SK-N-MC (cell line): ENCODE measurements around the gene NDOR1.

Experiments used
- DNase-seq: peaks from one replicate; pipeline ENCODE4 v3.0.0-alpha.2; 2011; ENCODE audit warnings: low read depth, low spot score
- H3K27ac ChIP-seq: fragments of 200-600 bp; sonication (generic); 2 replicates; pipeline ENCODE4 v1.5.1; 2016; ENCODE audit warnings: mixed run types
- H3K36me3 ChIP-seq: fragments of 200-600 bp; sonication (generic); 2 replicates; pipeline ENCODE4 v1.6.1; 2017; ENCODE audit warnings: antibody characterized with exemption, low read length, mixed read lengths; ENCODE audit not compliant: insufficient read depth
- H3K4me3 ChIP-seq: fragments of 200-600 bp; sonication (generic); 2 replicates; pipeline ENCODE4 v1.5.1; 2016
- H3K9ac ChIP-seq: fragments of 200-600 bp; sonication (generic); 2 replicates; pipeline ENCODE4 v1.8.0; 2017; ENCODE audit warnings: mixed run types, mixed read lengths; ENCODE audit not compliant: insufficient read length
- H3K9me3 ChIP-seq: fragments of 200-600 bp; sonication (generic); 2 replicates; pipeline ENCODE4 v1.6.1; 2017; ENCODE audit warnings: low read depth, mild to moderate bottlenecking, antibody characterized with exemption, low read length, moderate library complexity, mixed read lengths
- EZH2 ChIP-seq: fragments of 200-600 bp; sonication (generic); IDR thresholded peaks from one replicate; pipeline ENCODE4 v1.6.1; 2017; ENCODE audit warnings: antibody characterized with exemption
- FOXP2 ChIP-seq: optimal IDR thresholded peaks from 2 replicates; pipeline ENCODE3; 2011; ENCODE audit warnings: mild to moderate bottlenecking, moderate library complexity; ENCODE audit not compliant: insufficient read depth; ENCODE audit errors: extremely low read length, control extremely low read depth
- POLR2AphosphoS5 ChIP-seq: IDR thresholded peaks from 2 replicates; pipeline ENCODE4 v1.6.1; 2012; ENCODE audit warnings: mild to moderate bottlenecking, low read depth, low read length, borderline replicate concordance

The NDOR1 gene

GRCh38 chr9:137245450-137246421 lies 40.2 kb downstream of the NDOR1 start:
- Histone ChIP-seq H3K4me3 (no peak overlapping the region), H3K36me3 (peaks cover 21% of the 10 kb centered on the region), H3K9ac (no peak overlapping the region), H3K9me3 (no peaks in the 10 kb centered on the region), H3K27ac (no peak overlapping the region)
- DNase-seq, result no peak
- TF ChIP-seq EZH2 (no peak), FOXP2 (no peak), POLR2AphosphoS5 (no peak)

GRCh38 chr9:137247135-137247915 lies 41.8 kb downstream of the NDOR1 start:
- H3K27ac ChIP-seq, result no peak overlapping the region
- peaks cover 14% of the 10 kb centered on the region for H3K36me3 ChIP-seq
- no peak overlapping the region for H3K4me3 ChIP-seq
- TF ChIP-seq POLR2AphosphoS5, result no peak
- no peak for TF ChIP-seq FOXP2
- no peak overlapping the region for H3K9ac ChIP-seq
- no peak for DNase-seq
- H3K9me3 ChIP-seq, result no peaks in the 10 kb centered on the region

- Histone ChIP-seq H3K9ac (no peak overlapping the region), H3K9me3 (no peaks in the 10 kb centered on the region), H3K27ac (no peak overlapping the region), H3K4me3 (no peak overlapping the region), H3K36me3 (peaks cover 9% of the 10 kb centered on the region)
- DNase-seq, result no peak
- TF ChIP-seq FOXP2 (no peak), EZH2 (no peak), POLR2AphosphoS5 (no peak)
Measured at GRCh38 chr9:137247916-137248175, 42.3 kb downstream of the NDOR1 start.

GRCh38 chr9:137250329-137251193 lies 45.1 kb downstream of the NDOR1 start:
- no peak for DNase-seq
- Histone ChIP-seq H3K4me3 (no peak overlapping the region), H3K27ac (no peak overlapping the region), H3K9me3 (no peaks in the 10 kb centered on the region), H3K36me3 (no peaks in the 10 kb centered on the region), H3K9ac (no peak overlapping the region)
- TF ChIP-seq POLR2AphosphoS5, result no peak

- no peak within 1 kb of the TSS for H3K4me3 ChIP-seq
- H3K9me3 ChIP-seq, result no peaks in the 10 kb centered on the region
- H3K36me3 ChIP-seq, result peaks cover under 1% of the 10 kb centered on the region; the same call in 1 of the 2 replicates
- H3K9ac ChIP-seq, result no peak within 1 kb of the TSS
- DNase-seq, result no peak
- no peak within 1 kb of the TSS for H3K27ac ChIP-seq
- TF ChIP-seq FOXP2 (no peak), POLR2AphosphoS5 (no peak), EZH2 (no peak)
Measured at GRCh38 chr9:137251194-137251461, 45.6 kb downstream of the NDOR1 start, which contains the start of gene STPG3. Gene STPG3, plus strand, starts transcription at chr9:137251286. Its CDS starts 1 bp downstream, at chr9:137251287.

GRCh38 chr9:137251490-137252268 lies 46.2 kb downstream of the NDOR1 start:
- peaks cover 6% of the 10 kb centered on the region; the same call in 1 of the 2 replicates for H3K36me3 ChIP-seq
- no peak overlapping the region for H3K4me3 ChIP-seq
- DNase-seq, result no peak
- TF ChIP-seq POLR2AphosphoS5 (no peak), EZH2 (no peak), FOXP2 (no peak)
- H3K27ac ChIP-seq, result no peak overlapping the region
- no peak overlapping the region for H3K9ac ChIP-seq
- H3K9me3 ChIP-seq, result no peaks in the 10 kb centered on the region

GRCh38 chr9:137252555-137253506 lies 47.3 kb downstream of the NDOR1 start:
- H3K9me3 ChIP-seq, result no peaks in the 10 kb centered on the region
- no peak overlapping the region for H3K4me3 ChIP-seq
- no peak overlapping the region for H3K27ac ChIP-seq
- DNase-seq, result no peak
- peaks cover 11% of the 10 kb centered on the region; the same call in 1 of the 2 replicates for H3K36me3 ChIP-seq
- no peak overlapping the region for H3K9ac ChIP-seq
- TF ChIP-seq EZH2 (no peak), POLR2AphosphoS5 (no peak), FOXP2 (no peak)
